Skeletal muscle satellite cell (primary cell): Measurements from ENCODE around the gene COQ9.
"Not testable (repeated sequence)": the region's sequence is repeated elsewhere in the genome, so short reads cannot be mapped to it uniquely, and the experiment has no call there.

Experiments used
- H3K27me3 ChIP-seq: 2 replicates; pipeline ENCODE4 v1.7.0; 2013; ENCODE audit warnings: low read length; ENCODE audit not compliant: control insufficient read depth, insufficient read depth
- H3K36me3 ChIP-seq: 2 replicates; pipeline ENCODE4 v1.7.0; 2013; ENCODE audit warnings: mild to moderate bottlenecking, control low read depth, low read length; ENCODE audit not compliant: insufficient read depth
- H3K4me1 ChIP-seq: 2 replicates; pipeline ENCODE4 v1.7.0; 2013; ENCODE audit warnings: low read length; ENCODE audit not compliant: control insufficient read depth, insufficient read depth
- H3K4me2 ChIP-seq: 2 replicates; pipeline ENCODE4 v1.7.0; 2013; ENCODE audit warnings: mild to moderate bottlenecking, low read length
- H3K4me3 ChIP-seq: 2 replicates; pipeline ENCODE4 v1.7.0; 2013; ENCODE audit warnings: low read length
- H3K9ac ChIP-seq: 2 replicates; pipeline ENCODE4 v1.7.0; 2013; ENCODE audit warnings: mild to moderate bottlenecking, low read depth, low read length, moderate library complexity
- H3K9me3 ChIP-seq: replicated peaks from 2 replicates; pipeline ENCODE4 v1.7.0; 2013; ENCODE audit warnings: mild to moderate bottlenecking, control low read depth, low read length

Gene COQ9

DNA sequence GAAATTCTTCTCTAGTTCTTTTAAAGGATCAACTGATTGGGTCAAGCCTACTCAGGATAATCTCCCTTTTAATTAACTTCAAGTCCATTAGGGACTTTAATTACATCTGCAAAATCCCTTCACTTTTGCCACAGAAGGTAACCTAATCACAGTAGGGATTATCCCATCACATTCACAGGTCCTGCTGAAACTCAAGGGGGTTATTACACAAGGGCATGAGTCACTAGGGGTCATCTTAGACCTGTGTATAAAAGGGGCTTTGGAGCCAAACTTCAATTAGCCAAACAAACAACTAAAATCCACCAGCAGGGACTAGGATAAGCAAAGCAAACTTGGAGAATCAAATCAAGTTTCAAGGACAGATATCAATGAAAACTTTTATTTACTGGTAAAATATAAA lies 19.5 kb upstream of the COQ9 start:
- Histone ChIP-seq H3K9me3 (no peaks in the 10 kb centered on the region), H3K4me1 (no peaks in the 10 kb centered on the region), H3K36me3 (peaks cover 51% of the 10 kb centered on the region), H3K27me3 (no peaks in the 10 kb centered on the region), H3K4me2 (no peak overlapping the region), H3K9ac (no peak overlapping the region), H3K4me3 (no peak overlapping the region)

DNA sequence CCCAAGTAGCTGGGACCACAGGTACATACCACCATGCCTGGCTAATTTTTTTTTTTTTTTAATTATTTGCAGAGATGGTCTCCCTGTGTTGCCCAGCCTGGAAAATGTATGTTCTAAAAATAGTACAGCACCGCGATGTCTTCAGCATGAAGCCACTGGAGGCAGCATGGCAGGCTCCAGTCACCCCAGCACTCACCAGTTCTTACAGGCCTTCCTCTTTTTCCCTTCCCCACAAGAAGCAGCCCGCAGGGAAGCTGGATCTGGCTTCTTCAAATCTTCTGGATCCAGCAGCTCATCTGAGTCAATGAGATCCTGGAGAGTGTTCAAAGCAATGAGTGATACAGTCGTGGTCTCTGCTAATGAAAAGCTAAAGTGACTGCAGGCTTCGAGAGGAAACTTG lies 16.3 kb upstream of the COQ9 start:
- H3K4me2 ChIP-seq, result no peak overlapping the region
- no peak overlapping the region for H3K9ac ChIP-seq
- no peak overlapping the region for H3K4me3 ChIP-seq
- H3K36me3 ChIP-seq, result peaks cover 73% of the 10 kb centered on the region
- no peaks in the 10 kb centered on the region for H3K27me3 ChIP-seq
- no peaks in the 10 kb centered on the region for H3K9me3 ChIP-seq
- no peaks in the 10 kb centered on the region for H3K4me1 ChIP-seq

DNA sequence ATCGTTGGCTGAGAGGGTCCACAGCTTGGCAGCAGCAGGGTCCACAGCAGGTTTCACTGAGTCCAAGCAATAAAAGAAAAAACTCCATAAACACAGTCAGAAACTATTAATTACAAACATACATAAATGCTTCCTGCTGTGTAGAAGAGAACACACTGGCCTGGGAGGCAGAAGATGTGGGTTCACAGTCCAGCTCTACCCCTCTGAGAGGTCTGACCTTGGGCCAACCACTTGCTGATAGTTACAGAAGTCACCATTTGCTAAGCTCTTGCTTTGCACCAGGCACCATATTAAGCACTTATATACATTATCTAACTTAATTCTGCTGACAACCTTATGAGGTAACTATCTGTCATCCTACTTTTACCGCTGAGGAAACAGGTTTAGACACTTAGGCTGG lies 14.8 kb upstream of the COQ9 start:
- Histone ChIP-seq H3K4me3 (no peak overlapping the region), H3K27me3 (no peaks in the 10 kb centered on the region), H3K4me2 (no peak overlapping the region), H3K4me1 (no peaks in the 10 kb centered on the region), H3K9me3 (no peaks in the 10 kb centered on the region), H3K9ac (no peak overlapping the region), H3K36me3 (peaks cover 69% of the 10 kb centered on the region)

DNA sequence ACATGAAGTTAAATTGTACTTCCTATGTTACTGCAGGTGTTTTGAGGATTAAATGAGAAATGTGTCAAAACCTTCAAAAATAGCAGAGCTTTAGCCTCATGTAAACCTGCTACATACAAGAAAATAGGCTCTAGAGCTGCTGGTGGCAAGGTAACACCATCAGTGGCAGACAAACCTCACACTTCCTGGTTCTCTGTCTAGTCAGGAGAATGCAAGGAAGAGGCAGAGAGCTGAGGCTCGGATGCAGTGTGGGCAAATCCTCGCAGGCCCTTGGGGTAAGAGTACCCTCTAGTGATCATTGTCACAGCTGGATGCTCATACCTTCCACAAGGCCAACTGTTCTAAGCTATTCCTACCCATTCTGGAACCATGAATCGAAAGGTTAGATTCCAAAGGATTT lies 14.3 kb upstream of the COQ9 start:
- peaks cover 66% of the 10 kb centered on the region for H3K36me3 ChIP-seq
- H3K9me3 ChIP-seq, result no peaks in the 10 kb centered on the region

DNA sequence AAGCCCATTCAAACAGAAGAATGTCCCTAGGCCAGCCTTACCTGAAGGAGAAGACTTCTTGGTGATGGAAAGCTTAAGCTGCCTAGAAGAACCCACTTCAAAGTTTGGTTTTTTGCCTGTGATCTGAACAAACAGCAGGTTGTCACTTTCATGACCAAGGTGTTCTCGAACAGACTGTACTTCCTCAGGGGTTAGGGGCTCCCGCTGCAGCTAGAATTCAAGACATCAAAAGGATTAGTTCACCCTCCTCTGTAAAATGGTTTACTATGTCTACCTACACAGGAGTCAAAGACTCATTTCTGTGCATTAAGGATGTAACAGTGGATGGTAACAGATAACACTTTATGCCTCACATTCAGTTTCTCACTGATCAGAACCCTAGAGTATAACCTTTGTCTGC lies 13.3 kb upstream of the COQ9 start:
- no peak overlapping the region for H3K4me3 ChIP-seq
- H3K27me3 ChIP-seq, result no peaks in the 10 kb centered on the region
- H3K36me3 ChIP-seq, result peaks cover 67% of the 10 kb centered on the region
- no peaks in the 10 kb centered on the region for H3K4me1 ChIP-seq
- no peaks in the 10 kb centered on the region for H3K9me3 ChIP-seq
- H3K4me2 ChIP-seq, result no peak overlapping the region
- no peak overlapping the region for H3K9ac ChIP-seq

More for the DNA sequence above, 14.3 kb upstream of the COQ9 start:
- H3K4me3 ChIP-seq, result no peak overlapping the region
- H3K27me3 ChIP-seq, result no peaks in the 10 kb centered on the region
- no peak overlapping the region for H3K4me2 ChIP-seq
- no peak overlapping the region for H3K9ac ChIP-seq
- no peaks in the 10 kb centered on the region for H3K4me1 ChIP-seq

DNA sequence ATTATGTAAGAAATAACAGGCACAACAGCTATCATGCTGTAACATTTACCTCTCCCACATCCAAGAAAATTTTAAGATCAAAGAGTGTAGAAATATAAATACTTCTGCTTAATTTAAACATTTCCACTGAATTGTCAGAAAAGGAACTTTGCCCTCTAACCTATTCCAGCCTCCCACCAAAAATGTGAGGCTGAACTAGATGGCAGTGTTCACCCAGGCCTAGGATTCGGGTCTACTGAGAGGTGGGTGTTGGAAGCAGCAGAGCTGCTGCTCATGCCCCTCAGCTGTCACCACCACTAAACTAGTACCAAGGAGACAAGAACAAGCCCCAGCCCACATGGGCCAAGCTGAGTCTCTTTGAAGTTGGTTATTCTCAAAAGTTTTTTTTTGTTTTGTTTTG lies 11.4 kb upstream of the COQ9 start:
- Histone ChIP-seq H3K9ac (no peak overlapping the region), H3K9me3 (no peaks in the 10 kb centered on the region), H3K36me3 (peaks cover 65% of the 10 kb centered on the region), H3K4me1 (no peaks in the 10 kb centered on the region), H3K4me2 (no peak overlapping the region), H3K4me3 (no peak overlapping the region), H3K27me3 (no peaks in the 10 kb centered on the region)

DNA sequence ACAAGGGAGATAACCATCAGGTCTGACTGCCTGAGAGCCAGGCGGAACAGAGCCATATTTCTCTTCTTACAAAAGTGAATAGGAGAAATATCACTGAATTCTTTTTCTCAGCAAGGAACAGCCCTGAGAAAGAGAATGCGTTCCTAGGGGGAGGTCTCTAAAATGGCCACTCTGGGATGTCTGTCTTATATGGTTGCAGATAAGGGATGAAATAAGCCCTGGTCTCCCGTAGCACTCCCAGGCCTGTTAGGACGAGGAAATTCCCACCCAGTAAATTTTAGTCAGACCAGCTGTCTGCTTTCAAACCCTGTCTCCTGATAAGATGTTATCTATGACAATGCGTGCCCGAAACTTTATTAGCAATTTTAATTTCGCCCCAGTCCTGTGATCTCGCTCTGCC lies 7.3 kb upstream of the COQ9 start:
- H3K27me3 ChIP-seq, H3K4me3 ChIP-seq, H3K4me1 ChIP-seq, H3K9ac ChIP-seq, H3K9me3 ChIP-seq, H3K4me2 ChIP-seq: not testable (repeated sequence)
- peaks cover 28% of the 10 kb centered on the region for H3K36me3 ChIP-seq

DNA sequence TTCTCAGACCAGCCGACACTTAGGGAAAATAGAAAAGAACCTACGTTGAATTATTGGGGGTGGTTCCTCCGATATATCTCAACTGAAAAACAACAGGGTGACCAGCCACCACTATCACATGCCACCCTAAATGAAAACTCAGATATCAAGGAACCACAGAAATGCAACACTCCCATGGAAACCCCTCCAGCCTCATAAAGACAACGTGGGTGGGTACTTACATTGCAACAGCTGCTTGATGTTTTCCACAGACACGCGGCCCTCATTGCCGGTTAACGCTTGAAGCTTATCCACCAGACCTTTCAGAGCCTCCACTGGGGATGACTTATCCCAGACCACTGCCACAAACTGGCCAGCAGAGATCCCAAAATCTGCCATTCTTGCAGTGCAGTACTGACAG lies 6.7 kb upstream of the COQ9 start:
- not testable (repeated sequence) for H3K4me3 ChIP-seq, H3K9ac ChIP-seq, H3K27me3 ChIP-seq, H3K4me2 ChIP-seq, H3K9me3 ChIP-seq
- H3K4me1 ChIP-seq, result peaks cover 11% of the 10 kb centered on the region
- H3K36me3 ChIP-seq, result peaks cover 25% of the 10 kb centered on the region

DNA sequence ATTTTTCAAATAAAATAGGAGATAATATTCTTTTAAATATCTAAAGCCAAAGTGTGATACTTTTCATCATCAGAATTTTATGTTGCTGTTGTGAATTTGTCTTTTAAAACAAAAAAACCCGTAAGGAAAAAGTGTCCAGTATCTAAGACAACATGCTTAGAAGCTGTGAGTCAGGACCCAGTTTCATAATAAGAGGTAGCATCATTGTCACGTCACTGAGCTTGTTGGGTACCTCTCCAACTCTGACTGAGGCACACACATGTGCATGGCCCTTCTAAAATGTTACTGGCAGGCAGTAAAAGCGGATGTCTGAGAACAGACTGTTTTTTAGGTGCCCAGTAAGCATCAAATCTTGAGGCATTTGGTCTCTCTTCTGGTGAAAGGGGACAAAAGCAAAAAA lies 2.6 kb upstream of the COQ9 start:
- H3K4me2 ChIP-seq, result no peak overlapping the region
- H3K4me1 ChIP-seq, result peaks cover 16% of the 10 kb centered on the region
- no peak overlapping the region for H3K4me3 ChIP-seq
- peaks cover 10% of the 10 kb centered on the region for H3K36me3 ChIP-seq
- no peaks in the 10 kb centered on the region for H3K9me3 ChIP-seq
- no peak overlapping the region for H3K9ac ChIP-seq
- no peaks in the 10 kb centered on the region for H3K27me3 ChIP-seq

DNA sequence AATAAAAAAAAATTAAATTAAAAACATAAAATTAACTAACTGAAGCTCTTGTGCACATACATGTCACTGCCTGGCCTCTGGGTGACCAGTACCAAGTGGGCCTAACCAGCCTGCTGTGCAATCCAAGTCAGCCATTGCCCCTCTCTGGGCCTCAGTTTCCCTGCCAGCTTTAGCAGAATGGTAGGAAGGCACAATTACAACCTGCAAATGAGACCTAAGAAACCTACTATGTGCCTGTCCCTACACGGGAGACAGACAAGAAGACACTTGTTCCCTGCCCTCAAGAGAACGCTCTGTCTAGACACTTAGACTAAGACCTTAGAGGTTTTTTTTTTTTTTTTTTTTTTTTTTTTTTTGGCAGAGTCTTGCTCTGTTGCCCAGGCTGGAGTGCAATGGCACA lies 1.8 kb upstream of the COQ9 start:
- no peaks in the 10 kb centered on the region for H3K9me3 ChIP-seq
- no peak overlapping the region for H3K4me3 ChIP-seq
- peaks cover 16% of the 10 kb centered on the region for H3K4me1 ChIP-seq
- H3K4me2 ChIP-seq, result no peak overlapping the region
- no peak overlapping the region for H3K9ac ChIP-seq
- H3K27me3 ChIP-seq, result no peaks in the 10 kb centered on the region
- peaks cover 4% of the 10 kb centered on the region for H3K36me3 ChIP-seq

DNA sequence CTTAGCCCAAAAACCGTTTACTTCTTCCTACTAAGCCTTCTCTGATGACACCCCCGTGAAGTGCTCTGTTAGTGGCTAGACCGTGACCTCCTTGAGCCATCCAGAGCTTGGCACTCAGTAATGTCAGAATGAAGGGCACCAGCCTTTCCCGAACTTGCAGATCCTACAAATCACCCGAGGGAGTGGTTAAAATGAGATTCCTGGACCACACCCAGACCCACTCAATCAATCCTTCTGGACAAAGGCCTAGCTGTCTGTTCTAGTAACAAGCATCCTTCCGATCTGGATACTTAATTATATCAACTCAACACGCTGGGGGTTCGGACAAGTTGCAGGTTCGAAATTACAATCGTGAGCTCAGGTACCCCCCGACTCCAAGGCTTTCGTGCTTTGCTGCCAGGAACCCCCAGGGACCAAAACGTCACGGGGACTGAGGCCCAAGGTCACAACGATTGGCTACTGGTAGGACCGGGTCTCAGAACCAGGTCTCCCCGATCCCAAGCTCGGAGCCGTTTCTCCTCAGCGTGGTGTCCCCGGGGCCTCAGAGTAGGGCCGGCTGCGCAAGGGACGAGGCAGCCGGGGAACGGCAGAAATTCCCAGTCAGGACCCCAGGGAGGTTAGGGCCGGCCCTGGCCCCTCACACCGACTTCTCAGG lies 621 bp upstream of the COQ9 start:
- H3K36me3 ChIP-seq, result no peaks in the 10 kb centered on the region
- peak overlapping the region; percentile 98 for H3K9ac ChIP-seq
- H3K4me2 ChIP-seq, result peak overlapping the region; percentile 81
- no peaks in the 10 kb centered on the region for H3K27me3 ChIP-seq
- H3K4me1 ChIP-seq, result peaks cover 16% of the 10 kb centered on the region
- peak overlapping the region; percentile 96 for H3K4me3 ChIP-seq
- H3K9me3 ChIP-seq, result no peaks in the 10 kb centered on the region

DNA sequence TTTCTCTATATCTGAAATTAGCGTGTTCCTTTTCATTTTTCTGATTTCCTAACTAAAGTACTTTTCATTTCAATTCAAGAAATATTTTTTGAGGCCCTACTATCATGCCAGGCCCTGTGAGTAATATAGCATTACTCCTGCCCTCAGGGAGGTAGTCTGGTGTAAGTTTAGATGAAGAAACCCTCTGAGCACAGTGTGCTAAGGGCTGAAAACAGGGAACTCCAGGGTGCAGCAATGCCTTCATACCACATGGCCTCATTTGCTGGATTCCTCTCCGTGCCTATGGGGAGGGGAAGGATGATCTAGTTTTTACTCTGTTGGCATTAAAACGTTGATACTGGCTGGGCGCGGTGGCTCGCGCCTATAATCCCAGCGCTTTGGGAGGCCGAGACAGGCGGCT lies 4.7 kb downstream of the COQ9 start:
- no peaks in the 10 kb centered on the region for H3K27me3 ChIP-seq
- peaks cover 38% of the 10 kb centered on the region for H3K36me3 ChIP-seq
- no peaks in the 10 kb centered on the region for H3K4me1 ChIP-seq
- H3K9me3 ChIP-seq, result no peaks in the 10 kb centered on the region
- no peak overlapping the region for H3K9ac ChIP-seq
- H3K4me3 ChIP-seq, result no peak overlapping the region
- no peak overlapping the region for H3K4me2 ChIP-seq
